ENCODE data around the gene MAPK10.
A peak's percentile ranks its signal among the peaks of the same experiment; 100 is the strongest.

The MAPK10 gene

GRCh38 chr4:86346320-86346719 is 13.5 kb downstream of the MAPK10 start:
- TF ChIP-seq CTCF (IDR thresholded peaks at IDR 0.05; ENCODE audit: insufficient read depth, low read depth, low read length, missing control alignments), result no peak
- no peak overlapping the region for H3K4me3 ChIP-seq (ENCODE audit: low read length)
- DNase-seq (ENCODE audit: low read depth), result no peak

GRCh38 chr4:86344127-86344526 is 15.7 kb downstream of the MAPK10 start:
- no peak overlapping the region for H3K4me3 ChIP-seq (ENCODE audit: low read length)
- no peak for DNase-seq (ENCODE audit: low read depth)
- no peak for TF ChIP-seq CTCF (IDR thresholded peaks at IDR 0.05; ENCODE audit: insufficient read depth, low read depth, low read length, missing control alignments)

- no peak overlapping the region for H3K4me3 ChIP-seq (ENCODE audit: low read length)
- DNase-seq (ENCODE audit: low read depth), result peak; percentile 86
- TF ChIP-seq CTCF (IDR thresholded peaks at IDR 0.05; ENCODE audit: insufficient read depth, low read depth, low read length, missing control alignments), result no peak
Measured at GRCh38 chr4:86338989-86339388, 20.9 kb downstream of the MAPK10 start.

GRCh38 chr4:86338521-86338920 is 21.3 kb downstream of the MAPK10 start:
- TF ChIP-seq CTCF (IDR thresholded peaks at IDR 0.05; ENCODE audit: insufficient read depth, low read depth, low read length, missing control alignments), result no peak
- no peak for DNase-seq (ENCODE audit: low read depth)
- no peak overlapping the region for H3K4me3 ChIP-seq (ENCODE audit: low read length)

- H3K4me3 ChIP-seq (ENCODE audit: low read length), result no peak overlapping the region
- no peak for DNase-seq (ENCODE audit: low read depth)
- no peak for TF ChIP-seq CTCF (IDR thresholded peaks at IDR 0.05; ENCODE audit: insufficient read depth, low read depth, low read length, missing control alignments)
Measured at GRCh38 chr4:86334020-86334750, 25.7 kb downstream of the MAPK10 start.

GRCh38 chr4:86333236-86333635 is 26.6 kb downstream of the MAPK10 start:
- no peak for DNase-seq (ENCODE audit: low read depth)
- no peak for TF ChIP-seq CTCF (IDR thresholded peaks at IDR 0.05; ENCODE audit: insufficient read depth, low read depth, low read length, missing control alignments)
- no peak overlapping the region for H3K4me3 ChIP-seq (ENCODE audit: low read length)
